ENCODE results near the gene PAX4.

PAX4 gene

DNA sequence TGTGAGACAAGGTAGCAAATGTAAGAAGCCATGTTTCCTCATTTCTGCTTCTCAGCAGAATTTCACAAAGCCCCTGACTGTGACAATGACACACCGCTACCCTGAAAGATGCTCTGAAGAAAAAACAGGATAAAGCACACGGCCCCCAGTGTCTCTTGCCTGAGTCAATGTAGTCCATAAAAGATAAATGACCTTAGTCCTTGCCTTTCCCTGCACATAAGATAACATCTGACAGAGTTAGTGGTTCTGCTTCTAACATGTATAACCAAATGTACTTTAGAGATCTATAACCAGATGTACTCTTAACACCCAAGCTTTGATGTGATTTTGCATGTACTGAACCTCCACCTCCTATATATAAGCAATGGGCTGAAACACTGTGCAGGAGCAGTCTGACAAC, 31.0 kb upstream of the PAX4 start:
- TF ChIP-seq TEAD4 (IDR thresholded peaks at IDR 0.05) (no peak), REST (IDR thresholded peaks at IDR 0.05; ENCODE audit: low read depth) (no peak), EP300 (IDR thresholded peaks at IDR 0.05; ENCODE audit: borderline replicate concordance) (no peak), TCF12 (IDR thresholded peaks at IDR 0.05; ENCODE audit: low read depth) (no peak), CEBPB (IDR thresholded peaks at IDR 0.05) (no peak), ZBTB7A (IDR thresholded peaks at IDR 0.05; ENCODE audit: low read depth) (no peak), EGR1 (IDR thresholded peaks at IDR 0.05) (no peak), USF1 (IDR thresholded peaks at IDR 0.05) (no peak), YY1 (IDR thresholded peaks at IDR 0.05; ENCODE audit: low read depth) (no peak), TAF1 (IDR thresholded peaks at IDR 0.05; ENCODE audit: low read depth) (no peak)
- TF ChIP-seq, protein P1, sequence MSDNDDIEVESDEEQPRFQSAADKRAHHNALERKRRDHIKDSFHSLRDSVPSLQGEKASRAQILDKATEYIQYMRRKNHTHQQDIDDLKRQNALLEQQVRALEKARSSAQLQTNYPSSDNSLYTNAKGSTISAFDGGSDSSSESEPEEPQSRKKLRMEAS (IDR thresholded peaks at IDR 0.05) = no peak

DNA sequence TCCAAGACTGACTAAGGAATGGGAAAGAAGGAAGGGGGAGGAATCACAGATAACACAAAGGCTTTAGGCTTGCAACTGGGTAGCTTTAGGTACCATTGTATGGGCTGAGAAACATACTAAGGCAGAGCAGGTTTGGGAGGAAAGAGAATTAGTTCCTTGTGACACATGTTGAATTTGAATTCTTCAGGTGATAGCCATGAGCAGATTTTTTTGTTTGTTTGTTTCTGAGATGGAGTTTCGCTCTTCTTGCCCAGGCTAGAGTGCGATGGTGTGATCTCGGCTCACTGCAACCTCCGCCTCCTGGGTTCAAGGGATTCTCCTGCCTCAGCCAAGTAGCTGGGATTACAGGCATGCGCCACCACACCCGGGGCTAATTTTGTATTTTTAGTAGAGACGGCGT, 29.7 kb upstream of the PAX4 start:
- TF ChIP-seq NFIC (IDR thresholded peaks at IDR 0.05) = no peak
- TF ChIP-seq TCF12 (IDR thresholded peaks at IDR 0.05; ENCODE audit: low read depth) = no peak
- TF ChIP-seq ZBTB7A (IDR thresholded peaks at IDR 0.05; ENCODE audit: low read depth) = no peak

DNA sequence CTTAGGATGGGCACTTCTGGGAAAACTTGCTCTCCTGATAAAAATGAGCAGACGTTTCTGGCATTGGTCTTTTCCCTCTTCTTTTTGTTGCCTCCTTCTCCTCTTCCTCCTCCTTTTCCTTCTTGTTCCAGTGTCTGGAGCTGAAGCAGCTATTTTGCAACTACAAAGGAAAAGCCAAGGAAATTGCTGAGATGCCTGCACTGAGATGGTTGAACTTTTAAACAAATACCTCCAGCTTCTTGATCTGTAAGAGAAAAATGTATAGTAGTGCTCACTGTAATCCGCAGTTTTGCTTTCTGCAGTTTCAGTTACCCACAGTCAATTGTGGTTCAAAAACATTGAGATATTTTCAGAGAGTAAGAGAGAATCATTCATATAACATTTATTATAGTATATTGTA, 26.5 kb upstream of the PAX4 start:
- TF ChIP-seq EGR1 (IDR thresholded peaks at IDR 0.05) (no peak), YY1 (IDR thresholded peaks at IDR 0.05; ENCODE audit: low read depth) (no peak), FOXM1 (IDR thresholded peaks at IDR 0.05; ENCODE audit: borderline replicate concordance, low read depth) (no peak), EP300 (IDR thresholded peaks at IDR 0.05; ENCODE audit: borderline replicate concordance) (no peak), NFIC (IDR thresholded peaks at IDR 0.05) (no peak), USF1 (IDR thresholded peaks at IDR 0.05) (no peak), TCF12 (IDR thresholded peaks at IDR 0.05; ENCODE audit: low read depth) (no peak), RAD21 (IDR thresholded peaks at IDR 0.05; ENCODE audit: low read depth) (no peak), TEAD4 (IDR thresholded peaks at IDR 0.05) (no peak), TAF1 (IDR thresholded peaks at IDR 0.05; ENCODE audit: low read depth) (no peak), ZBTB7A (IDR thresholded peaks at IDR 0.05; ENCODE audit: low read depth) (no peak), REST (IDR thresholded peaks at IDR 0.05; ENCODE audit: low read depth) (no peak), CREB1 (IDR thresholded peaks at IDR 0.05; ENCODE audit: low read depth) (no peak), CEBPB (IDR thresholded peaks at IDR 0.05) (no peak)
- TF ChIP-seq, protein P1 (IDR thresholded peaks at IDR 0.05) = no peak

DNA sequence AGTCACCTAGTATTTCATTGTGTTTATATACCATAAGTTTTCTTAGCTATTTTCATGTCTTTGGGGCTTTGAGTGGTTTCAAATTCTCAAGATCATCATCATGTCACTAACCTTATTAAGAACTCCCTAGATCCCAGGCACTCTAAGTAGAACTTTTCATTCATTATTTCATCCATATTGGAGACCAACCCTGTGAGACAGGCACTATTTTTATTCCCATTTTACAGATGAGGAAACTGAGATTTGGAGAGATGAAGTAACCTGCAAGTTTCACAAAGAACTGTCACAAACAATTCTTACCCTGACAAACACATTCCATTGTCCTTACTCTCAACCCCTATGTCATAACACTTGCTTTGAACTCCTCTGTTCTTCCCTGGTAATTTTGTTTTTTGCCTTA, 20.3 kb upstream of the PAX4 start:
- TF ChIP-seq NFIC (IDR thresholded peaks at IDR 0.05) = no peak
- TF ChIP-seq FOXM1 (IDR thresholded peaks at IDR 0.05; ENCODE audit: borderline replicate concordance, low read depth) = no peak
- no peak for TF ChIP-seq TEAD4 (IDR thresholded peaks at IDR 0.05)
- no peak for TF ChIP-seq EP300 (IDR thresholded peaks at IDR 0.05; ENCODE audit: borderline replicate concordance)
- no peak for TF ChIP-seq USF1 (IDR thresholded peaks at IDR 0.05)
- no peak for TF ChIP-seq YY1 (IDR thresholded peaks at IDR 0.05; ENCODE audit: low read depth)
- no peak for TF ChIP-seq TCF12 (IDR thresholded peaks at IDR 0.05; ENCODE audit: low read depth)
- no peak for TF ChIP-seq TAF1 (IDR thresholded peaks at IDR 0.05; ENCODE audit: low read depth)

- TF ChIP-seq EGR1 (IDR thresholded peaks at IDR 0.05) (no peak), TEAD4 (IDR thresholded peaks at IDR 0.05) (no peak), ZBTB7A (IDR thresholded peaks at IDR 0.05; ENCODE audit: low read depth) (no peak), CREB1 (IDR thresholded peaks at IDR 0.05; ENCODE audit: low read depth) (no peak), TAF1 (IDR thresholded peaks at IDR 0.05; ENCODE audit: low read depth) (no peak)
Observed at GRCh38 chr7:127635659-127636285, 17.8 kb upstream of the PAX4 start.
